ENCODE results near the gene OR51B5.

DNA sequence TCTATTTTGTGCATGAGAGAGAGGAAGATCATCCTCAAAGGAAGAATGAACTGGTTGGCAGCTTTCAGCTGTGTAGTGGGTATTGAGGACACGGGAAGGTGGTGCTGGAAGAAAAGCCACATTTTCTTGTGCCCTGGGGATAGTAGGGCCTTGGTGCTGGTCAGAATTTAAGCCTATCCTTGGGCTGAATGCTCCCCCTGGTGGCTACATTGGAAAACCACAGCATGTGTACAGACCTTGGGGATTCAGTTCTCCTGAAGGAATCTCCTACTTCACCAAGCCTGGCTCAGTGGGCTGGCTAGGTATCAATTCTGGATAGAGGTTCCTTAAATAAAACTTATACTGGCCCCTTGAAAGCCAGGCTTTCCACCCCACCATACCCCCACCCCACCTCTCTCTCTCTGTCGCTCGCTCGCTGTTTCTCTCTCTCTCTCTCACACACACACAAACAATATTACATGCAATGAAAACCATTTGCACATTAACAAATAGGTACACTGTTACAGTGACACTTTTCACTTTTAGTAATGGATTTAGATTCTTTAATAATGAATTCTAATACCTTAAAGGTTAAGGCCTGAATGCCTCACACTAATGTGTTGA is 37.5 kb upstream of the OR51B5 start:
- TF ChIP-seq EZH2 (IDR thresholded peaks at IDR 0.05; ENCODE audit: borderline replicate concordance, insufficient read depth, low read length, poor library complexity, severe bottlenecking) (no peak), POLR2AphosphoS5 (IDR thresholded peaks at IDR 0.05) (no peak), SMC3 (conservative IDR thresholded peaks at IDR 0.05; ENCODE audit: poor library complexity) (peak; percentile 52), EP300 (conservative IDR thresholded peaks at IDR 0.05; ENCODE audit: poor library complexity, severe bottlenecking) (no peak), MXI1 (conservative IDR thresholded peaks at IDR 0.05; ENCODE audit: poor library complexity, severe bottlenecking) (no peak)
- TF ChIP-seq, protein P1, sequence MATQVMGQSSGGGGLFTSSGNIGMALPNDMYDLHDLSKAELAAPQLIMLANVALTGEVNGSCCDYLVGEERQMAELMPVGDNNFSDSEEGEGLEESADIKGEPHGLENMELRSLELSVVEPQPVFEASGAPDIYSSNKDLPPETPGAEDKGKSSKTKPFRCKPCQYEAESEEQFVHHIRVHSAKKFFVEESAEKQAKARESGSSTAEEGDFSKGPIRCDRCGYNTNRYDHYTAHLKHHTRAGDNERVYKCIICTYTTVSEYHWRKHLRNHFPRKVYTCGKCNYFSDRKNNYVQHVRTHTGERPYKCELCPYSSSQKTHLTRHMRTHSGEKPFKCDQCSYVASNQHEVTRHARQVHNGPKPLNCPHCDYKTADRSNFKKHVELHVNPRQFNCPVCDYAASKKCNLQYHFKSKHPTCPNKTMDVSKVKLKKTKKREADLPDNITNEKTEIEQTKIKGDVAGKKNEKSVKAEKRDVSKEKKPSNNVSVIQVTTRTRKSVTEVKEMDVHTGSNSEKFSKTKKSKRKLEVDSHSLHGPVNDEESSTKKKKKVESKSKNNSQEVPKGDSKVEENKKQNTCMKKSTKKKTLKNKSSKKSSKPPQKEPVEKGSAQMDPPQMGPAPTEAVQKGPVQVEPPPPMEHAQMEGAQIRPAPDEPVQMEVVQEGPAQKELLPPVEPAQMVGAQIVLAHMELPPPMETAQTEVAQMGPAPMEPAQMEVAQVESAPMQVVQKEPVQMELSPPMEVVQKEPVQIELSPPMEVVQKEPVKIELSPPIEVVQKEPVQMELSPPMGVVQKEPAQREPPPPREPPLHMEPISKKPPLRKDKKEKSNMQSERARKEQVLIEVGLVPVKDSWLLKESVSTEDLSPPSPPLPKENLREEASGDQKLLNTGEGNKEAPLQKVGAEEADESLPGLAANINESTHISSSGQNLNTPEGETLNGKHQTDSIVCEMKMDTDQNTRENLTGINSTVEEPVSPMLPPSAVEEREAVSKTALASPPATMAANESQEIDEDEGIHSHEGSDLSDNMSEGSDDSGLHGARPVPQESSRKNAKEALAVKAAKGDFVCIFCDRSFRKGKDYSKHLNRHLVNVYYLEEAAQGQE (IDR thresholded peaks at IDR 0.05; ENCODE audit: borderline replicate concordance) = no peak
- TF ChIP-seq, protein P2, sequence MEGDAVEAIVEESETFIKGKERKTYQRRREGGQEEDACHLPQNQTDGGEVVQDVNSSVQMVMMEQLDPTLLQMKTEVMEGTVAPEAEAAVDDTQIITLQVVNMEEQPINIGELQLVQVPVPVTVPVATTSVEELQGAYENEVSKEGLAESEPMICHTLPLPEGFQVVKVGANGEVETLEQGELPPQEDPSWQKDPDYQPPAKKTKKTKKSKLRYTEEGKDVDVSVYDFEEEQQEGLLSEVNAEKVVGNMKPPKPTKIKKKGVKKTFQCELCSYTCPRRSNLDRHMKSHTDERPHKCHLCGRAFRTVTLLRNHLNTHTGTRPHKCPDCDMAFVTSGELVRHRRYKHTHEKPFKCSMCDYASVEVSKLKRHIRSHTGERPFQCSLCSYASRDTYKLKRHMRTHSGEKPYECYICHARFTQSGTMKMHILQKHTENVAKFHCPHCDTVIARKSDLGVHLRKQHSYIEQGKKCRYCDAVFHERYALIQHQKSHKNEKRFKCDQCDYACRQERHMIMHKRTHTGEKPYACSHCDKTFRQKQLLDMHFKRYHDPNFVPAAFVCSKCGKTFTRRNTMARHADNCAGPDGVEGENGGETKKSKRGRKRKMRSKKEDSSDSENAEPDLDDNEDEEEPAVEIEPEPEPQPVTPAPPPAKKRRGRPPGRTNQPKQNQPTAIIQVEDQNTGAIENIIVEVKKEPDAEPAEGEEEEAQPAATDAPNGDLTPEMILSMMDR (IDR thresholded peaks at IDR 0.05; ENCODE audit: poor library complexity, severe bottlenecking) = peak; percentile 45

Data from neural cell (in vitro differentiated cells).